Vagina (tissue), 2 donors: ENCODE data around the gene NPR2. TPM values are rescaled to one million over a fixed set of nuclear protein-coding genes. Genes with fewer than 3 reads are reported as not detected.

ENCODE experiments used
- DNase-seq, 2 donors: peaks; one replicate each; pipeline ENCODE4 v3.0.0-alpha.2; 2017; ENCODE audit errors: extremely low spot score in 2 of 2
- H3K27ac ChIP-seq: fragments of 200-600 bp; sonication (generic); one replicate; pipeline ENCODE4 v1.5.1; 2019
- H3K27me3 ChIP-seq: fragments of 200-600 bp; sonication (generic); one replicate; pipeline ENCODE4 v1.5.1; 2019
- H3K36me3 ChIP-seq, 2 donors: fragments of 200-600 bp; sonication (generic); one replicate each; pipeline ENCODE4 v1.5.1; 2017 to 2019
- H3K4me1 ChIP-seq: fragments of 200-600 bp; sonication (generic); one replicate; pipeline ENCODE4 v1.5.1; 2019
- H3K4me3 ChIP-seq, 2 donors: fragments of 200-600 bp; sonication (generic); 1 replicate in 1 of 2; 2 replicates in 1 of 2; pipeline ENCODE4 v1.5.1; 2016 to 2019
- H3K9me3 ChIP-seq: fragments of 200-600 bp; sonication (generic); one replicate; pipeline ENCODE4 v1.5.1; 2019
- CTCF ChIP-seq, 3 experiments: fragments of 450-650 bp in 2 of 3; fragments of 200-600 bp in 1 of 3; sonication (generic) in 1 of 3; IDR thresholded peaks; one replicate each; pipeline ENCODE4 v1.5.1; 2017 to 2019; ENCODE audit warnings: antibody characterized with exemption in 3 of 3, mild to moderate bottlenecking in 2 of 3, moderate library complexity in 2 of 3
- POLR2A ChIP-seq, 2 donors: fragments of 450-650 bp; IDR thresholded peaks; one replicate each; pipeline ENCODE4 v1.6.1; 2017; ENCODE audit warnings: antibody characterized with exemption in 2 of 2, mild to moderate bottlenecking in 2 of 2, moderate library complexity in 2 of 2
- POLR2AphosphoS5 ChIP-seq, 2 donors: sonication (generic); formaldehyde crosslinking; IDR thresholded peaks; one replicate each; pipeline ENCODE4 v1.9.0; 2017; ENCODE audit warnings: antibody characterized with exemption in 2 of 2, mild to moderate bottlenecking in 2 of 2, low read depth in 1 of 2; ENCODE audit not compliant: insufficient read depth in 1 of 2
- intact Hi-C: fragments of 100-400 bp; cut with DNase I; formaldehyde crosslinking; loops from one replicate; pipeline ENCODE4 v1.15.1; 2023
- total RNA-seq: library from RNA; depleted of rRNA; stranded (reverse); fragments of >200 nt; gene quantifications from one replicate; pipeline ENCODE4 v1.2.3, GENCODE V29; 2016

Gene NPR2
- total RNA-seq, 1 donor from 2014 or later: 17.2 TPM

- Histone ChIP-seq H3K4me1 (peaks cover 48% of the 10 kb centered on the region), H3K9me3 (no peaks in the 10 kb centered on the region), H3K4me3 (no peak overlapping the region), H3K36me3 (peaks cover 0 to 43% of the 10 kb centered on the region in 2 donors), H3K27me3 (no peaks in the 10 kb centered on the region), H3K27ac (no peak overlapping the region)
- intact Hi-C loops: no loop called here
- TF ChIP-seq POLR2A (IDR thresholded peaks at IDR 0.05) (no peak), CTCF (IDR thresholded peaks at IDR 0.05) (no peak), POLR2AphosphoS5 (IDR thresholded peaks at IDR 0.05; ENCODE audit: insufficient read depth in 1 of 2, low read depth in 1 of 2) (no peak)
- DNase-seq: no peak
These were observed 45.8 kb upstream of the NPR2 start for GRCh38 chr9:35745569-35745968.

- peaks cover 50% of the 10 kb centered on the region for H3K4me1 ChIP-seq
- intact Hi-C loops: no loop called here
- peak overlapping the region; percentile 92 to 93 for H3K4me3 ChIP-seq
- H3K36me3 ChIP-seq: peaks cover 0 to 43% of the 10 kb centered on the region in 2 donors
- no peak for DNase-seq
- H3K27ac ChIP-seq: no peak overlapping the region
- TF ChIP-seq POLR2A (IDR thresholded peaks at IDR 0.05): no peak
- no peak for TF ChIP-seq CTCF (IDR thresholded peaks at IDR 0.05)
- no peak for TF ChIP-seq POLR2AphosphoS5 (IDR thresholded peaks at IDR 0.05; ENCODE audit: insufficient read depth in 1 of 2, low read depth in 1 of 2)
- H3K27me3 ChIP-seq: no peaks in the 10 kb centered on the region
- no peaks in the 10 kb centered on the region for H3K9me3 ChIP-seq
These were observed 44.8 kb upstream of the NPR2 start for GRCh38 chr9:35746583-35746982.

GRCh38 chr9:35748242-35748857, 43.0 kb upstream of the NPR2 start:
- intact Hi-C loops: no loop called here

GRCh38 chr9:35748858-35749514, 42.4 kb upstream of the NPR2 start, which contains the start of the genes GBA2 and RGP1:
TSS of gene GBA2 (minus strand) at chr9:35749228. CDS start at chr9:35748704, 524 bp downstream.
TSS of gene RGP1 (plus strand) at chr9:35749287. CDS start at chr9:35749756, 469 bp downstream.
- Histone ChIP-seq H3K4me1 (peaks cover 50% of the 10 kb centered on the region), H3K4me3 (peak within 1 kb of the TSS; percentile 92 to 93), H3K27ac (peak within 1 kb of the TSS; percentile 91), H3K36me3 (peaks cover 0 to 43% of the 10 kb centered on the region in 2 donors), H3K27me3 (no peaks in the 10 kb centered on the region), H3K9me3 (no peaks in the 10 kb centered on the region)
- no peak for DNase-seq
- TF ChIP-seq POLR2A (IDR thresholded peaks at IDR 0.05) (peak in 1 of 2 donors; percentile 39), POLR2AphosphoS5 (IDR thresholded peaks at IDR 0.05; ENCODE audit: insufficient read depth in 1 of 2, low read depth in 1 of 2) (peak; percentile 36 to 81), CTCF (IDR thresholded peaks at IDR 0.05) (no peak)
- intact Hi-C loops: no loop called here

More at GRCh38 chr9:35748242-35748857, 43.0 kb upstream of the NPR2 start:
- Histone ChIP-seq H3K27ac (peak overlapping the region; percentile 91), H3K9me3 (no peaks in the 10 kb centered on the region), H3K27me3 (no peaks in the 10 kb centered on the region), H3K4me3 (peak overlapping the region; percentile 92 to 93), H3K36me3 (peaks cover 0 to 43% of the 10 kb centered on the region in 2 donors), H3K4me1 (peaks cover 50% of the 10 kb centered on the region)
- no peak for DNase-seq
- TF ChIP-seq CTCF (IDR thresholded peaks at IDR 0.05) (no peak), POLR2AphosphoS5 (IDR thresholded peaks at IDR 0.05; ENCODE audit: insufficient read depth in 1 of 2, low read depth in 1 of 2) (no peak)
